Osteoblast (primary cell): ENCODE measurements around the gene EIF5AL1. TPM values are rescaled to one million over a fixed set of nuclear protein-coding genes. Genes with fewer than 3 reads are reported as not detected.

Experiments used
- small RNA-seq: library from RNA; depleted of rRNA; stranded (forward); fragments of <200 nt; gene quantifications from one replicate; pipeline ENCODE3, GENCODE V24; 2012
- total RNA-seq: library from RNA; depleted of rRNA; stranded (reverse); fragments of >200 nt; gene quantifications from 2 replicates; pipeline ENCODE4 v1.2.3, GENCODE V29; 2012

EIF5AL1 gene
- total RNA-seq, 1 donor: 0.72 TPM

Small RNA genes lying within 50 kb of the gene (small RNA-seq; reads per million reads assigned to genes)
- gene BX248123.2 (not detected), gene RPS12P18 (not detected)

Other genes with a start within 250 kb of the EIF5AL1 start
- 37.7 and 39.1 TPM in 2 replicates for gene PPIF, start 165.1 kb upstream of the EIF5AL1 start, total RNA-seq
- gene ZCCHC24, start 66.9 kb upstream of the EIF5AL1 start, total RNA-seq: 48.5 and 69.5 TPM in 2 replicates
- not detected in 2 replicates for gene SFTPA2, start 47.9 kb downstream of the EIF5AL1 start, total RNA-seq
- not detected in 2 replicates for gene SFTPA1, start 98.4 kb downstream of the EIF5AL1 start, total RNA-seq
- 0.72 and 0.88 TPM in 2 replicates for gene NUTM2B, start 190.7 kb downstream of the EIF5AL1 start, total RNA-seq